Measurements from ENCODE around the gene RASA1. TPM values are rescaled to one million over a fixed set of nuclear protein-coding genes. Genes with fewer than 3 reads are reported as not detected.
"Not testable (repeated sequence)": the region's sequence is repeated elsewhere in the genome, so short reads cannot be mapped to it uniquely, and the experiment has no call there.

RASA1 gene
- total RNA-seq, 1 donor from 2014 or later, result 55.1 TPM

- TF ChIP-seq, protein P1, sequence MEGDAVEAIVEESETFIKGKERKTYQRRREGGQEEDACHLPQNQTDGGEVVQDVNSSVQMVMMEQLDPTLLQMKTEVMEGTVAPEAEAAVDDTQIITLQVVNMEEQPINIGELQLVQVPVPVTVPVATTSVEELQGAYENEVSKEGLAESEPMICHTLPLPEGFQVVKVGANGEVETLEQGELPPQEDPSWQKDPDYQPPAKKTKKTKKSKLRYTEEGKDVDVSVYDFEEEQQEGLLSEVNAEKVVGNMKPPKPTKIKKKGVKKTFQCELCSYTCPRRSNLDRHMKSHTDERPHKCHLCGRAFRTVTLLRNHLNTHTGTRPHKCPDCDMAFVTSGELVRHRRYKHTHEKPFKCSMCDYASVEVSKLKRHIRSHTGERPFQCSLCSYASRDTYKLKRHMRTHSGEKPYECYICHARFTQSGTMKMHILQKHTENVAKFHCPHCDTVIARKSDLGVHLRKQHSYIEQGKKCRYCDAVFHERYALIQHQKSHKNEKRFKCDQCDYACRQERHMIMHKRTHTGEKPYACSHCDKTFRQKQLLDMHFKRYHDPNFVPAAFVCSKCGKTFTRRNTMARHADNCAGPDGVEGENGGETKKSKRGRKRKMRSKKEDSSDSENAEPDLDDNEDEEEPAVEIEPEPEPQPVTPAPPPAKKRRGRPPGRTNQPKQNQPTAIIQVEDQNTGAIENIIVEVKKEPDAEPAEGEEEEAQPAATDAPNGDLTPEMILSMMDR (IDR thresholded peaks at IDR 0.05; ENCODE audit: partially characterized antibody, unreplicated experiment), result no peak
- Mint-ChIP-seq H3K27me3 (ENCODE audit: unreplicated experiment) (peaks cover 2% of the 10 kb centered on the region), H3K27ac (ENCODE audit: unreplicated experiment) (no peak overlapping the region), H3K36me3 (ENCODE audit: unreplicated experiment) (no peaks in the 10 kb centered on the region), H3K9me3 (ENCODE audit: unreplicated experiment) (peaks cover 3% of the 10 kb centered on the region), H3K4me3 (ENCODE audit: unreplicated experiment) (no peak overlapping the region), H3K4me1 (ENCODE audit: low read depth, unreplicated experiment) (peaks cover 18% of the 10 kb centered on the region)
- no peak for DNase-seq
Measured at GRCh38 chr5:87278590-87279100, 11.0 kb downstream of the RASA1 start.

- Mint-ChIP-seq H3K9me3 (ENCODE audit: unreplicated experiment) (peaks cover 3% of the 10 kb centered on the region), H3K27ac (ENCODE audit: unreplicated experiment) (no peak overlapping the region), H3K36me3 (ENCODE audit: unreplicated experiment) (peaks cover 5% of the 10 kb centered on the region), H3K4me1 (ENCODE audit: low read depth, unreplicated experiment) (peaks cover 7% of the 10 kb centered on the region), H3K4me3 (ENCODE audit: unreplicated experiment) (no peak overlapping the region), H3K27me3 (ENCODE audit: unreplicated experiment) (peaks cover 4% of the 10 kb centered on the region)
- DNase-seq, result no peak
- TF ChIP-seq, protein P1 (IDR thresholded peaks at IDR 0.05; ENCODE audit: partially characterized antibody, unreplicated experiment), result no peak
Measured at GRCh38 chr5:87282269-87282668, 14.6 kb downstream of the RASA1 start.

DNA sequence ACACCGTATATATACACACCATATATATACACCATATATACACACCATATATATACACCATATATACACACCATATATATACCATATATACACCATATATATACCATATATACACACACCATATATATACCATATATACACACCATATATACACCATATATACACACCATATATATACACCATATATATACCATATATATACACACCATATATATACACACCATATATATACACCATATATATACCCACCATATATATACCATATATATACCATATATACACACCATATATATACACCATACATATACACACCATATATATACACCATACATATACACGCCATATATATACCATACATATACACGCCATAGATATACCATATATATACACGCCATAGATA is 19.6 kb downstream of the RASA1 start:
- not testable (repeated sequence) for H3K27ac Mint-ChIP-seq (ENCODE audit: unreplicated experiment); DNase-seq; H3K36me3 Mint-ChIP-seq (ENCODE audit: unreplicated experiment); H3K27me3 Mint-ChIP-seq (ENCODE audit: unreplicated experiment); H3K4me1 Mint-ChIP-seq (ENCODE audit: low read depth, unreplicated experiment); H3K4me3 Mint-ChIP-seq (ENCODE audit: unreplicated experiment); H3K9me3 Mint-ChIP-seq (ENCODE audit: unreplicated experiment)

- DNase-seq, result no peak
- TF ChIP-seq, protein P1 (IDR thresholded peaks at IDR 0.05; ENCODE audit: partially characterized antibody, unreplicated experiment), result no peak
Measured at GRCh38 chr5:87298692-87299362, 31.1 kb downstream of the RASA1 start.

DNA sequence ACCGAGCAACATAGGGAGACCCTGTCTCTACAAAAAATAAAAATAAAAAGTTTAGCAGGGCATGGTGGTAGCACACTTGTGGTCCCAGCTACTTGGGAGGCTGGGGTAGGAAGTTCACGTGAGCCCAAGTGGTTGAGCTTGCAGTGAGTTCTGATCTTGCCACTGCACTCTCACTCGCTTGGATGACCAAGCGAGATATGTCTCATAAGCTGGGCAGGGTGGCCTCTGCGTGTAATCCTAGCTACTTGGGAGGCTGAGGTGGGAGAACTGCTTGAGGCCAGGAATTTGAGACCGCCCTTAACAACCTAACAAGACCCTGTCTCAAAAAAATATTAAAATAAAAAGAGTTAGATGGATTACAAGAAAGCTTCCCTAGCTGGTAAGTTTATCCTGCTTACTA is 32.5 kb downstream of the RASA1 start:
- Mint-ChIP-seq H3K9me3 (ENCODE audit: unreplicated experiment) (no peaks in the 10 kb centered on the region), H3K4me3 (ENCODE audit: unreplicated experiment) (no peak overlapping the region), H3K27ac (ENCODE audit: unreplicated experiment) (no peak overlapping the region), H3K27me3 (ENCODE audit: unreplicated experiment) (peaks cover 6% of the 10 kb centered on the region), H3K36me3 (ENCODE audit: unreplicated experiment) (no peaks in the 10 kb centered on the region), H3K4me1 (ENCODE audit: low read depth, unreplicated experiment) (peaks cover 3% of the 10 kb centered on the region)
- TF ChIP-seq, protein P1 (IDR thresholded peaks at IDR 0.05; ENCODE audit: partially characterized antibody, unreplicated experiment), result no peak
- DNase-seq, result no peak

More at GRCh38 chr5:87298692-87299362, 31.1 kb downstream of the RASA1 start:
- peaks cover 6% of the 10 kb centered on the region for H3K27me3 Mint-ChIP-seq (ENCODE audit: unreplicated experiment)
- H3K4me3 Mint-ChIP-seq (ENCODE audit: unreplicated experiment), result no peak overlapping the region
- H3K4me1 Mint-ChIP-seq (ENCODE audit: low read depth, unreplicated experiment), result peaks cover 8% of the 10 kb centered on the region
- peaks cover under 1% of the 10 kb centered on the region for H3K9me3 Mint-ChIP-seq (ENCODE audit: unreplicated experiment)
- no peaks in the 10 kb centered on the region for H3K36me3 Mint-ChIP-seq (ENCODE audit: unreplicated experiment)
- H3K27ac Mint-ChIP-seq (ENCODE audit: unreplicated experiment), result no peak overlapping the region

All from glutamatergic neuron (in vitro differentiated cells).